MM.1S (cell line): ENCODE results near the gene C19orf25.

Experiments
- DNase-seq: peaks from one replicate; pipeline ENCODE4 v3.0.0-alpha.2; 2015
- H2AFZ ChIP-seq: fragments of 300-600 bp; sonication (generic); 2 replicates; pipeline ENCODE4 v1.6.0; 2016; ENCODE audit warnings: antibody characterized with exemption, low read length
- H3F3A ChIP-seq: fragments of 300-600 bp; sonication (generic); 2 replicates; pipeline ENCODE4 v1.6.1; 2016; ENCODE audit warnings: mild to moderate bottlenecking, antibody characterized with exemption, low read length, moderate library complexity, mixed read lengths; ENCODE audit not compliant: insufficient read depth
- H3K27ac ChIP-seq: fragments of 300-600 bp; sonication (generic); 2 replicates; pipeline ENCODE4 v1.5.1; 2016; ENCODE audit warnings: mild to moderate bottlenecking, low read length
- H3K27me3 ChIP-seq: fragments of 300-600 bp; sonication (generic); replicated peaks from 2 replicates; pipeline ENCODE4 v1.6.0; 2016; ENCODE audit warnings: low read length; ENCODE audit not compliant: insufficient read depth
- H3K36me3 ChIP-seq: fragments of 300-600 bp; sonication (generic); replicated peaks from 2 replicates; pipeline ENCODE4 v1.6.1; 2016; ENCODE audit warnings: mild to moderate bottlenecking, low read length, mixed read lengths; ENCODE audit not compliant: insufficient read depth
- H3K4me1 ChIP-seq: fragments of 300-600 bp; sonication (generic); 2 replicates; pipeline ENCODE4 v1.6.1; 2016; ENCODE audit warnings: low read length, mixed read lengths
- H3K4me2 ChIP-seq: fragments of 300-600 bp; sonication (generic); 2 replicates; pipeline ENCODE4 v1.6.0; 2016; ENCODE audit warnings: low read depth, low read length
- H3K4me3 ChIP-seq: fragments of 300-600 bp; sonication (generic); 2 replicates; pipeline ENCODE4 v1.5.1; 2016; ENCODE audit warnings: low read length, mixed read lengths
- H3K79me2 ChIP-seq: fragments of 300-600 bp; sonication (generic); 2 replicates; pipeline ENCODE4 v1.6.1; 2016; ENCODE audit warnings: mixed run types, low read length, mixed read lengths
- H3K9ac ChIP-seq: fragments of 300-600 bp; sonication (generic); 2 replicates; pipeline ENCODE4 v1.6.1; 2016; ENCODE audit warnings: low read length, mixed read lengths
- H3K9me2 ChIP-seq: fragments of 300-600 bp; sonication (generic); replicated peaks from 2 replicates; pipeline ENCODE4 v1.6.1; 2016; ENCODE audit warnings: mild to moderate bottlenecking, low read length, mixed read lengths; ENCODE audit not compliant: insufficient read depth
- H3K9me3 ChIP-seq: fragments of 300-600 bp; sonication (generic); replicated peaks from 2 replicates; pipeline ENCODE4 v1.6.1; 2016; ENCODE audit warnings: mild to moderate bottlenecking, low read length, mixed read lengths; ENCODE audit not compliant: insufficient read depth
- H4K20me1 ChIP-seq: fragments of 300-600 bp; sonication (generic); 2 replicates; pipeline ENCODE4 v1.6.1; 2016; ENCODE audit warnings: mild to moderate bottlenecking, low read length, moderate library complexity, mixed read lengths; ENCODE audit not compliant: insufficient read depth
- CTCF ChIP-seq: fragments of 300-600 bp; sonication (generic); IDR thresholded peaks from 2 replicates; pipeline ENCODE4 v1.5.1; 2016; ENCODE audit warnings: antibody characterized with exemption, low read length, mixed read lengths
- EZH2 ChIP-seq: fragments of 300-600 bp; sonication (generic); optimal IDR thresholded peaks from 2 replicates; pipeline ENCODE3; 2017; ENCODE audit warnings: low read depth, mild to moderate bottlenecking, antibody characterized with exemption, low read length, mixed read lengths
- EZH2phosphoT487 ChIP-seq: fragments of 300-600 bp; sonication (generic); IDR thresholded peaks from 2 replicates; pipeline ENCODE4 v1.6.1; 2018; ENCODE audit warnings: antibody characterized with exemption, low read length

Gene C19orf25

GRCh38 chr19:1497578-1498235 lies 18.7 kb upstream of the C19orf25 start:
- H4K20me1 ChIP-seq: no peaks in the 10 kb centered on the region
- H3K4me2 ChIP-seq: no peak overlapping the region
- H3K9me3 ChIP-seq: no peaks in the 10 kb centered on the region
- no peaks in the 10 kb centered on the region for H3F3A ChIP-seq
- DNase-seq: no peak
- no peak overlapping the region for H3K27ac ChIP-seq
- no peaks in the 10 kb centered on the region for H3K9me2 ChIP-seq
- H3K4me3 ChIP-seq: no peak overlapping the region
- peaks cover 77% of the 10 kb centered on the region for H3K27me3 ChIP-seq
- no peaks in the 10 kb centered on the region for H3K4me1 ChIP-seq
- TF ChIP-seq EZH2phosphoT487 (no peak), CTCF (no peak), EZH2 (no peak)
- no peak overlapping the region for H2AFZ ChIP-seq
- H3K9ac ChIP-seq: no peak overlapping the region
- H3K79me2 ChIP-seq: no peaks in the 10 kb centered on the region
- H3K36me3 ChIP-seq: no peaks in the 10 kb centered on the region

- H3K9me3 ChIP-seq: no peaks in the 10 kb centered on the region
- H3K4me2 ChIP-seq: no peak overlapping the region
- no peak for DNase-seq
- no peaks in the 10 kb centered on the region for H3F3A ChIP-seq
- no peak overlapping the region for H3K27ac ChIP-seq
- no peaks in the 10 kb centered on the region for H3K4me1 ChIP-seq
- no peaks in the 10 kb centered on the region for H4K20me1 ChIP-seq
- no peaks in the 10 kb centered on the region for H3K36me3 ChIP-seq
- H3K79me2 ChIP-seq: no peaks in the 10 kb centered on the region
- H3K9ac ChIP-seq: no peak overlapping the region
- H3K27me3 ChIP-seq: peaks cover 77% of the 10 kb centered on the region
- H2AFZ ChIP-seq: no peak overlapping the region
- H3K4me3 ChIP-seq: no peak overlapping the region
- H3K9me2 ChIP-seq: no peaks in the 10 kb centered on the region
- TF ChIP-seq EZH2phosphoT487 (no peak), CTCF (no peak), EZH2 (no peak)
These were observed 17.9 kb upstream of the C19orf25 start for GRCh38 chr19:1496714-1497577.

- Histone ChIP-seq H3K4me2 (no peak overlapping the region), H3K9me2 (no peaks in the 10 kb centered on the region)
- TF ChIP-seq EZH2phosphoT487 (no peak), CTCF (no peak), EZH2 (no peak)
These were observed 17.0 kb upstream of the C19orf25 start for GRCh38 chr19:1495799-1496713.

More at GRCh38 chr19:1495799-1496713, 17.0 kb upstream of the C19orf25 start:
- no peaks in the 10 kb centered on the region for H3K9me3 ChIP-seq
- H3K27ac ChIP-seq: no peak overlapping the region
- no peak overlapping the region for H3K9ac ChIP-seq
- no peak overlapping the region for H2AFZ ChIP-seq
- no peaks in the 10 kb centered on the region for H3F3A ChIP-seq
- H3K4me3 ChIP-seq: no peak overlapping the region
- no peaks in the 10 kb centered on the region for H3K36me3 ChIP-seq
- no peaks in the 10 kb centered on the region for H3K79me2 ChIP-seq
- peaks cover 81% of the 10 kb centered on the region for H3K27me3 ChIP-seq
- H4K20me1 ChIP-seq: no peaks in the 10 kb centered on the region
- DNase-seq: no peak
- H3K4me1 ChIP-seq: 0 out of 2 replicates have a peak, but pooled peaks cover 4% of the 10 kb centered on the region
